GM18511 (cell line): ENCODE data around the gene KLHL1.
A peak's percentile ranks its signal among the peaks of the same experiment; 100 is the strongest.

Experiments
- ATAC-seq: cut with Tn5 transposase; IDR thresholded peaks from one replicate; pipeline ENCODE4 v1.9.1; 2021; ENCODE audit warnings: mild to moderate bottlenecking, moderate library complexity; ENCODE audit not compliant: unreplicated experiment

KLHL1 gene

DNA sequence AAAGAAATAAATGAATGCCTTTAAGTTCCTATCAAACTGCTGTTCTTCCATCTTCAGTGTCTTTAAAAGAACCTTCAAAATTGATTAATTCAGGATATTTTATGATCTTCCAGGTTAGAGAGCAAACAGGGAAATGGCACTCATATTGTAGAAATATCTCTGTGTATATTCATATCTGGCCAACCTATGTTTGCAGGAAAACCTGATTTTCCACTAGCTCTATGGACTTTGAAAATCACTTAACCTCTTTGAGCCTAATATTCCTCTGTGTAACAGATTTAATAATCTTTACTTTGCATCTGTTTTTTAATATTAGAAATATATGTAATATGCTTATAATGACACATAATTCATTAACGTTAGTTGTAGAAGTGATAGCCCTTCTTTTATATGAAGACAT lies 228.3 kb downstream of the KLHL1 start:
- ATAC-seq = no peak

DNA sequence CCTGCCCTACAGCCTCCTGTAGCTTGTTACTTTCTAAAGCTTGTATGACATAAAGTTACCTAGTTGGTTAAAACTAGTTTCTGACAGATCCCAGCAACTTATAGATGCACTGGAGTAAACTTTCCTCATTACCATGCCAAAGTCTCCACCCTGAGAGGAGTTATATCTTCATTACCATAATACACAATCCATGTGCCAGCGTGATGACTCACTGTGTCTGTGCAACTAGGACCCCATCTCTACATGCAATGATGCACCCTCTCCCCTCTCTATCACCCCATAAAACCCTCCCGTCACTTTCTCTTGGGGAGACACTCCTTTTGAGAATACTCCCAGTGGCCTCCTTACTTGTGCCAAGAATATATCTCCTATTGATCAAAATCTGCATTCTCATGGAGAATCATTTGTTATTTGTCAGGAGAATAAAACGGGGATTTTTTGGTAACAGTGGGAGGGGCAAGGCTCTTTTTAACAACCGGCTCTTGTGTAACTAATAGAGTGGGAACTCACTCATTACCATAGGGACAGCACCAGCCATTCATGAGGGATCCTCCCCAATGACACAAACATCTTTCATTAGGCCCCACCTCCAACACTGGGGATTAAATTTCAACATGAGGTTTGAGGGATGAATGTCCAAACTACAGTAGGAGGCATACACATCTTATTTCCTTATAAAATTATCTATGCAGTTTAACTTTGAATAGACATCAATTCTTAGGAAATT lies 235.8 kb downstream of the KLHL1 start:
- ATAC-seq = no peak

DNA sequence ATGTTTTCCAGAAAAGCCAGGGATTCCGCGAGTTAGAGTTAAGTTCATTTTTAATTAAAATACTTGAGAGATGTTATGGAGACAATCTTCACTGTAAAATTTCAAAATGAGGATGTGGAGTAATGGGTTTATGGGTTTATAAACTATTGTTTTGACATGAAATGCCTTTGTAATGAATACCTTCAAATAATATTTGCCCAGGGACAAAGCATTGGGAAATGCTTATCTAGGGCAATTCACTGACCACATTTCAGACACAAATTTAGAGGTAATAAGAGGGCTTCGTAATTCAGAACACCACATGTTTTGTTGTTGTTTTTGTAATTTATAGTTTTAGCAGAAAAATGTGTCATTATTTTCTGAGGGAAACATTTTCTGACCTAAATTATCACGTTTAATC lies 241.7 kb downstream of the KLHL1 start:
- ATAC-seq = no peak

DNA sequence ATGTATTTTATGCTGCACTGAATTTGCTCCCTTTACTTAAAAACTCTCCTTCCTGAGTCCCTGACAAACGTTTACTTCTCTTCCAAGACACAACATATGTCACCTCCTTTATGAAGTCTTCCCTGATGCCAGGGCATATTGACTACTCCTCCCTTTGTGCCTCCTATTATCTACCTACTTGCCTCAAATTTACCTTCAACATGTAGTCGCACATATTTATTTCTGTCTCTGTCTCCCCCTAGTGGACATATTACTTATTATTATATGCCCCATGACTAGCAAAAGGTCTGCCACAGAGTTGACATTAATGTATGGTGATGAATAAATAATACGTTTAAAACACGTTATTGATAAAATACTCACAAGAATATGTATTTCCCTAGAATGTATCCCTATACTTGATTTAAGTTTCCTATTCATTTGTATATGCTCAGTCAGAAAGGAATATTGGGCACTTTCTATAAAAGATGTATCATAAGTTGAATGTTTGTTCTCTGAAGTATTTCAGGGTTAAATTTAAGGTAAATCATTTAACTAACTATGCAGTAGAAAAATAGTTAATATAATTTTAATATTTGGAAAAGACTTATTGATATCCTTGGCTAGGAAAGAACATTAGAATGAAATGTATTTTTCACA lies 250.9 kb downstream of the KLHL1 start:
- ATAC-seq = peak; percentile 94

DNA sequence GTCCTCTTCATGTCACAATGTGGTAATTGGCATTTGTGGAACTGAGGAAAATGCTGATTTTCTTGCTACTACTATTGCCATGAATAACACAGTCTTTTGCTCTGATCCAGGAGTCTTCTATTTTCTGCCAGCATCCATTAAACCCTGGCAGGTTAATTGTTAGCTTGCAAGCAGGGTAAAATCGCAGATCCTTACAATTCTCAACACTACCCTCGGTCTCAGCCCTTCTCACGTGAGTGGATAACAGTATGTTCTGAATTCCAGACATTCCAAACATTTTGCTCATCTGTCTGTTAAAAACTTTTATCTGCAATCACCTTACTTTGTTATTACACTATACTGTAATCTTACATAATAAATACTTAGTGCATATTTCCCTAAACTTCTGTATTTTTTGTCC lies 251.9 kb downstream of the KLHL1 start:
- no peak for ATAC-seq

DNA sequence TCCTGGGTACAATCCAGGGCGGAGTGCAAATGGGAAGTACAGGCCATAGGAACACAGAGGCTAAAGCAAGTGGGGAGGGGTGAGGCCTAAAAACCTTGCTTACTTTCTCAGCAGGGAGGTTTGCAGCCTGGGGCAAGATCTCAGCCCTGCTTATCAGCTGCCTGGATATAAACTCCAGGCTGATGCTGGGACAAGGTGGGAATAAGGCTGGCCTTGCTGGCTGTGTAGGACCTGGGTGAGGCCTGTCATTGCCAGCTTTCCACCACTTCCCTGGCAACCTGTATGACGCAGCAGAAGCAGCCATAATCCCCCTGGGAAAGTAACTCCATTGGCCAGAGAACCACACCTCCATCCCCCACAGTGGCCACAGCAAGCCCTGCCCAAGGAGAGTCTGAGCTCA lies 279.7 kb downstream of the KLHL1 start:
- ATAC-seq = no peak

DNA sequence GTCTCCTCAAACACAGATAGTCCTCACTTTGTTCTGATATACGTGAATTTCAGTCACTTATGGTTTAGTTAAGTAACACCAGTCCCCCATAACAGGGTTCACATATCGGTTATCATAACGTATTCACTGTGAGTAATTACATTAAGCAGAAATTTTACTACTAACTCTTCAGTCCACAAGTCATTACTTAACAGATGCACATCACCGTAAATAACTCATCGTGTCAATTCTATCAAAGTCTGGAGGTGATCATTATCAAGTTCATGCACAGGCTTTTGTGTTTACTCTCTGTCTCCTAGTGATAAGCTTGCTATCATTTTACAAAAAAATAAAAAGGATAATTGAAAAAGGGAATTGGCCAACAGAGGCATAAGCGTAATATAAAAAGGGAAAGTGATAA lies 288.1 kb downstream of the KLHL1 start:
- ATAC-seq = no peak

DNA sequence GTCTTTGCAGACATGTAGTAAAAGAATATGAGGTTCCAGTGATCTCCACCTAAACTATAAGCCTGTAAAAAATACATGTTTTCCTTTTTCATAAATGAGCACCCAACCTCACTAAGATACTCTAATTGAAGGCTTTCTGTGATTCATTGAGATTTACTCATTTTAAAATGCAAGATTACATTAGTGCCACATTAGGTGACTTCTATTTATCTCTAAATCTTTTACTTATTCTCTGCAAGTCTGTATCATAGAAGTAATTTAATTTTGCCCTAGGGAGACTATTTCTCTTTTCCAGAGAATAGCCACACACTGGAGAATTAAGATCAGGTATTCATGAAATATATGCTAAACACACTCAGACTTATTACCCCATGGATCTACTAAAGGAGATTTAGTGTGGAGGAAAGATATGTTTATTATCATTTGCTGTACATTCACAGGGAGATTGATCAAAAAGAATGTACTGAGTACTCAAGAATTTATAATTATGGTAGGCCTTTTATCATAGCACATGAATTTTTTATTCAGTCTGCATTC lies 290.9 kb downstream of the KLHL1 start:
- ATAC-seq = no peak

DNA sequence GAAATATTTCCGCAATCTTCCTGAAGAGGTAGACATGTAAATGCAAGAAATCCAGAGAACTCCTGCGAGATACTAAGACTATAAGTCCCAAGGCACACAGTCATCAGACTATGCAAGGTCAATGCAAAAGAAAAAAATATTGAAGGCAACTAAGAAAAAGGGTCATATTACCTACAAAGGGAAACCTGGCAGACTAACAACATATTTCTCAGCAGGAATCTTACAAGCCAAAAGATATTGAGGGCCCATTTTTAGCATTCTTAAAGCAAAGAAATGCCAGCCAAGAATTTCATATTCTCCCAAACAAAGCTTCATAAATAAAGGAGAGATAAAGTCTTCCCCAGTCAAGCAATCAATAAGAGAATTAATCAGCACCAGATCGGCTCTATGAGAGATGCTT lies 299.1 kb downstream of the KLHL1 start:
- ATAC-seq = no peak

DNA sequence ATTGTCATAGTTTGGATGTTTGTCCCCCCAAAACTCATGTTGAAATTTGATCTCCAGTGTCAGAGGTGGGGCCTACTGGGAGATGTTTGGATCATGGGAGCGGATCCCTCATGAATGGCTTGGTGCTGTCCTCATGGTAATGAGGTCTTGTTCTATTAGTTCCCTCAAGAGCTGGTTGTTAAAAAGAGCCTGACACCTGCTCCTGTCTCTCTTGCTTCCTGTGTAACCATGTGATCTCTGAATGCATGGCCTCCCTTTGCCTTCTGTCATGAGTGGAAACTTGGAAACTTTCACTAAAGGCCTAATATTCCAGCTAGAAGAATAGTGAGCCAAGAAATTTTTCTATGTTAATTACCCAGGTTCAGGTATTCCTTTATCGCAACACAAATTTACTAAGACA lies 312.0 kb downstream of the KLHL1 start:
- no peak for ATAC-seq

DNA sequence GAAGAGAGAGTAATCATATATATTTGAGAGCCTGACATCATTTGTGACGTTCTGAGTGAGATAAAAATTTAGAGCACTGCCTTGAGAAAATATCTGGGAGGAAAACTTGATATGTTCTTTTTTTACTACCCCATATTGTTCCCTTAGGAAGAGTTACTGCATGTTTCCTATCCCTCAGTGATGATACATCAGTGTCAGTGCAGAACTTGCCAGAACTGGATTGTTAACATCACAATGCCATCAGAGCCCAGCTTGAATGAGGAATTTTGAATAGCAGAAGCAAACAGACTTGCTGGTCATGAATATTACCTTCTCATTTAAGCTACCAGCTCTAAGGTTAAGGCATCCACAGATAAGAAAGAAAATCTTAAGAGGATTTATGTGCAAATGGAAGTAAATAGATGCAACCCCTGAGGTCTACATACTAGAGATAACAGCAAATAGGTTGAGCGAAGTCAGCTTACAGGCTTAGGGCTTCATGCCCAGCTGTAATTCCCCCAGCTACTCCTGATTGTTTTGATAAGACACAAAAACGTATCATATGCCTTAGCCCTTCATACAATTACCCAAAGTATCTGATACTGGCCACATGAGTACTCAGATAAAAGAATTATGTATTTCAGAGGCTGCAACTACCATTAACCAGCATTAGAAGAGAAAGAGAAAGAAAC lies 314.3 kb downstream of the KLHL1 start:
- ATAC-seq = no peak

DNA sequence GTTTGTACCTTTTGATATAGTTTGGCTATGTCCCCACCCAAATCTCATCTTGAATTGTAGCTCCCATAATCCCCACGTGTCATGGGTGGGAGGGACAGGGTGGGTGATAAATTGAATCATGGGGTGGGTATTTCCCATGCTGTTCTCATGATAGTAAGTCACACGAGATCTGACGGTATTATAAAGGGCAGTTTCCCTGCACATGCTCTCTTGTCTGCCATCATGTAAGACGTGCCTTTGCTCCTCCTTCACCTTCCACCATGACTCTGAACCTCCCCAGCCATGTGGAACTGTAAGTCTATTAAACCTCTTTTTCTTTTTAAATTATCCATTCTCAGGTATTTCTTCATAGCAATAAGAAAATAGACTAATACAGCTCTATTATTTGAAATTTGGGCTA lies 331.3 kb downstream of the KLHL1 start:
- no peak for ATAC-seq

DNA sequence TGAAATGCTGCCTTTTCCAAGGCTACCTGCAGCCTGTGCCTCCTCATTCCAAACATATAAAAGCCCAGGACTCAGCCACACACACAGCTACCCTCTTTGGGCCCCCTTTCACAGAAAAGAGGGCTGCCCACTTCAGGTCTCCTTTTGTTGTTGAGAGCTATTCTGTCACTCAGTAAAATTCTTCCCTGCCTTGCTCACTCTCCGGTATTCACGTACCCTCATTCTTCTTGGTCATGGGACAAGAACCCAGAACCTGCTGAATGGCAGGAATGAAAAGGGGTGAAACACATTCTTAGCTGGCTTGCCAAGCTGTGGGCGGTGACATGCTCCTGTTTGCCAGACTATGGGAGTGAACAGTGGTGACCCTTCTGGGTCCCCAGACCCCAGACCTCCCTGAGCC lies 338.6 kb downstream of the KLHL1 start:
- no peak for ATAC-seq

DNA sequence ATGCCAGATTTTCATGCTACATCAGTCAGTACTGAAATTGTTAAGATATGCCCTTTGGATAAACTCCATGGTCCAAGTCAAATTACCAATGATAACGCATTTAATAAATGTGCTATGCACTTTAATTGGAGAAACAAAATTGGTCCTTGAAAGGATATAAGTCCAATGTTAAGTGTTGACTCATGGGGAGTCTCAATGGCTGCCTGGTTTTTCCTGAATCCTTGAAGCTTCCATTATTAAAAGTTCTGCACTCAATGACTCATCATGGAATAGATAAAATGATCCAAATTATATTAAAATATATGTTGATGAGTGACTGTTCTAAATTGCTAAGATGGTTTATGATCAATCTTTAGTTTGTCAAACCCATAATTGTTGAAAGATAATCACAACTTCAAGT lies 346.7 kb downstream of the KLHL1 start:
- no peak for ATAC-seq

DNA sequence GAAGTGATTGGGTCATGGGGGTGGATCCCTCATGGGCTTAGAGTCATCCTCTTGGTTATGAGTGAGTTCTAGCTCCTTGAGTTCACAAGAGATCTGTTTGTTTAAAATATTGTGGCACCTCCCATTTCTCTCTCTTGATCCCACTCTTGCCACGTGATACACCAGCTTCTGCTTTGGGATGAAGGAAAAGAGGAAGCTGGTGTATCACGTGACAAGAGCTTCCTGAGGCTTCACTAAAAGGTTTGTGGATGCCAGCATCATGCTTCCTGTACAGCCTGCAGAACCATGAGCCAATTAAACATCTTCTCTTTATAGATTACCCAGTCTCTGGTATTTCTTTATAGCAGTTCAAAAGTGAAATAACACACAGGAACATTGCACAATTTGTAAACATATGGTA lies 353.2 kb downstream of the KLHL1 start:
- no peak for ATAC-seq

DNA sequence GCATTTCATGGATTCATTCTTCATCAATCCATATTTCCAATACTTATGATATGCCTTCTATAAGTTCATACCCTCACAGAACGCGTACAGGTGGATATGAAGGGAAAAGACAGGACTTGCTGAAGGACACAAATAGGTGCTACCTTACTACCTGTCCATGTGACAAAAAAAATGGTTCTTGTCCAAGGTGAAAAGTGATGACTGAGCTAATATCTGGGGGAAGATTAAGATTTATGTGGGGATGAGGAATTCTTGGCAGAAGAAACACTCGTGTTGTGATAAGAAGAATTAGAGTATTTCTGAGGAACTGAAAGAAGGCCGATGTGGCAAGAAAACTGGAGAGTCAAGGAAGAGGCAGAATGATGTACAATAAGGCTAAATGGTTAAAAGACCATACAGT lies 357.0 kb downstream of the KLHL1 start:
- ATAC-seq = no peak

DNA sequence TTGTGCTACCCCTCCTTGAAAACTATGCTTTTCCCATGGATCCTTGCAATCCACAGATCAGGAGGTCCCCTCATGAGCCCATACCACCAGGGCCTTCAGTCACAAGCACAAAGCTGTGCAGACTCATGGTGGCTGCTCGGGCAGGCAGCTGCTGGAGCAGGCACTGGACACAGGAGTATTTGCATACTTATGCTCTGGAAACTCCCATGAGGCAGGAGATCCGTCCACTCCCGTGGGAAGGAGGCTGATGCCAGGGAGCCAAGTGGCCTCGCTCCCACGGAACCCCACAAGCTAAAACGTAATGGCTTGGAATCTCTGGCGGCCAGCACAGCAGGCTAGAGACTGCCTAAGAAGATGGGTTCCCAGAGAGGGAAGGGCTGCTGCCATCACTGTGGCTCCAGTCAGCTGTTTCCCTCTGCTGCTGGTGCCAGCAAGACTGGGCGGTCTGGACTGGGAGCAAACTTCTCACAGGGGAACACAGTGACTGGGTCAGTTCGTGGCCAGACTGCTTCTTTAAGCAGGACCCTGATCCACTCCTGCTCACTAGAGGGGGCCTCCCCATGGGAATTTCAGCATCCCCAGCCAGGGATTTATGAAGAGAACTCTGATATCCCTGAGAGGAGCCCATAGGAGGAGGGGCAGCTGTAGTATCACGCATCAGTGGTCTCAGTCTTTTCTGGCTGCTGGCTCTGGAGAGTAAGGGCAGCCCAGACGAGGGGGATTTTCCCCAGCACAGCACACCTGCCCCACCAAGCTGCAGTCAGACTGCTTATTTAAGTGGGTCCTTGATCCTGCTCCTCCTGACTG lies 370.9 kb downstream of the KLHL1 start:
- no peak for ATAC-seq

DNA sequence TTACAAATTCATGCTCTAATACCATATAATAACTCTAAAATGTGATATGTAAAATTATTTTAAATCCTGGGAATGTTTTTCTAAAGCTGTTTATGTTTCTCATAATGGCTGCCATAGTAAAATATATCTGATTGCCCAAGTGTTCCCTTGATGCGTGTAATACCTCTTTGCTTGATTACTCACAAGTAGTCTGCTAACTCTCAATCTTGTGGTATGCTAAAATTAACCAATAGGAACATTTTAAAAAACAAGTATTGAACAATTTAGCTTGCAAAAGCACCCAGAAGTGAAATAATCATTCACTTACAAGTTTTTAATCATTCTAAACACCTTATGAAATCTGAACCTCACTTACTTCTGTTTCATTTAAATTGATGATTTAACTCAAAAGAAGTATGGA lies 386.6 kb downstream of the KLHL1 start:
- no peak for ATAC-seq

DNA sequence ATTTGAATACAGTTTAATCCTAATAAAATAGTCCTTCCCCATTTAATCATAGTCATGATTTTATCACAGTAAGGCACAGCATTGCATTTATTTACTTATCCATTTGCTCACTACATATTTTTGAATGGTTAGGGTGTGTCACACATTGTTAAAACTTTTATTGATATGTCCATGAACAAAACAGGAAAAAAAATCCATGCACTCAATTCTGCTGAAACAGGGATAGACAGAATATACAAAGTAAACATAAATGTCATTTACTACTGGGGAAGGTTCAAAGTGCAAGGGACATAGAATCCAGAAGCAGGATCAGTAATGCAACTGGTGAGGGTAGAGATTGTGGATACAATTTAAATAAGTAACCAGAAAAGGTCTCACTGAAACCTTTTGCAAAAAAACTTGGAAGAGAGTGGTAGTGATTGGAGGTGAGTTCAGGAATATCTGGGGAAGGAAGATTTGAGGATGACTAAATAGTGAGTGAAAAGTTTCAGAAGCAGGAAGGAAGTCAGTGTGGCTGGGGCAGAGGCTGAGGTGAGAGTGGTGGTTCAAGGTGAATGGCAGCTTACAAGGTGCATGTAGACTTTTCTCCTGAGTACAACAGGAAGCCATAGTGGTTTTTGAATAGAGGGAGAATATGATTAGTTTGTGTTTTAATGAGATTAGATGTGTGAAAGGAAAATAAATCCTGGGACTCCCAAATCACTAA lies 387.8 kb downstream of the KLHL1 start:
- no peak for ATAC-seq

DNA sequence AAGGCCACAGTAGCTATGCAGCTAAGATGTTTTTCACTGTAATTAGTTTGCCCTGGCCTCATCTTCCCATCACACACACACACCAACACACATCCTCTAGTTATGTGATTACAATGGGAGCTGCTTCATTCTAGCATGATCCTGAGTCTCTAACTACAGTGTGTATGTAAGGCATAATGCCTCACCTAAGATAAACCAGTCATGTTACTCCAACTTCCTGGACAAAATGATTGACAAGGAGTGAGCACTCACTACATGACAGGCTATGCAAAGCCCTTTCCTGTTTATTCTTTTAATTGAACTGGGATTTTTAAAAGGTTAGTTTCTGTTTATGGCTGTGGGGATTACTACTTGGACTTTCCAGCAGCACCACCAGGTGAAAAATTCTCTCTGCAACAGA lies 401.4 kb downstream of the KLHL1 start:
- ATAC-seq = no peak

DNA sequence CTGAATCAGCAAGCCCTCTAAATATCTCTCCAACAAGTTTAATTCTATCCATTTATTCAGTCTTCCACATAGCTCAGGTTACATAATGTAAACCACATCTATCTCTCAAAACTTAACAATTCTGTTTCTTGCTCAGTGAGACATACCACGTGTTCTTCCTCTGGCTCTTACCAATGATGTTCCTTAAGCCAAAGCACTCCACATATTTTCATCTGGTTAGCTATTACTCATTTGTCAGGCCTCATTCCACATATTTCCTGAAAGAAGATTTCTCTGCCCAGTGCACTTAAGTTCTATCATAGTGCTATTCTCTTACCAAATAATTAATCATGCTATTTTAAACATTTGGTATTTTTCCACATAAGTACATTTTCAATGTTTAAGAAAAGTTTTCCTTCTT lies 403.9 kb downstream of the KLHL1 start:
- no peak for ATAC-seq
